ENCODE measurements around the gene TOE1. TPM values are rescaled to one million over a fixed set of nuclear protein-coding genes. Genes with fewer than 3 reads are reported as not detected.

TOE1 gene
- total RNA-seq, 1 donor from 2014 or later: 41.4 TPM

GRCh38 chr1:45331436-45332345, 8.3 kb upstream of the TOE1 start:
- Mint-ChIP-seq H3K4me1 (ENCODE audit: low read depth) (peaks cover 28% of the 10 kb centered on the region), H3K27me3 (ENCODE audit: insufficient read depth) (no peaks in the 10 kb centered on the region), H3K36me3 (ENCODE audit: low read depth) (peaks cover 14% of the 10 kb centered on the region), H3K4me3 (no peak overlapping the region), H3K9me3 (no peaks in the 10 kb centered on the region), H3K27ac (no peak overlapping the region)
- no peak for DNase-seq (ENCODE audit: low spot score)
- intact Hi-C loops (cut with micrococcal nuclease): no loop called here

GRCh38 chr1:45332346-45332720, 7.6 kb upstream of the TOE1 start:
- H3K27ac Mint-ChIP-seq: no peak overlapping the region
- no peak overlapping the region for H3K4me3 Mint-ChIP-seq
- H3K4me1 Mint-ChIP-seq (ENCODE audit: low read depth): peaks cover 32% of the 10 kb centered on the region
- DNase-seq (ENCODE audit: low spot score): no peak
- H3K9me3 Mint-ChIP-seq: no peaks in the 10 kb centered on the region
- intact Hi-C loops (cut with micrococcal nuclease): no loop called here
- H3K36me3 Mint-ChIP-seq (ENCODE audit: low read depth): peaks cover 17% of the 10 kb centered on the region
- H3K27me3 Mint-ChIP-seq (ENCODE audit: insufficient read depth): no peaks in the 10 kb centered on the region

- Mint-ChIP-seq H3K27ac (peak overlapping the region; percentile 42), H3K4me1 (ENCODE audit: low read depth) (peaks cover 34% of the 10 kb centered on the region), H3K4me3 (no peak overlapping the region), H3K36me3 (ENCODE audit: low read depth) (peaks cover 24% of the 10 kb centered on the region), H3K27me3 (ENCODE audit: insufficient read depth) (no peaks in the 10 kb centered on the region), H3K9me3 (no peaks in the 10 kb centered on the region)
- no peak for DNase-seq (ENCODE audit: low spot score)
- intact Hi-C loops (cut with micrococcal nuclease): no loop called here
Measured at GRCh38 chr1:45334308-45335245, 5.4 kb upstream of the TOE1 start.

- Mint-ChIP-seq H3K4me3 (no peak overlapping the region), H3K27me3 (ENCODE audit: insufficient read depth) (no peaks in the 10 kb centered on the region), H3K36me3 (ENCODE audit: low read depth) (peaks cover 25% of the 10 kb centered on the region), H3K27ac (no peak overlapping the region), H3K9me3 (no peaks in the 10 kb centered on the region), H3K4me1 (ENCODE audit: low read depth) (peaks cover 33% of the 10 kb centered on the region)
- intact Hi-C loops (cut with micrococcal nuclease): no loop called here
- no peak for DNase-seq (ENCODE audit: low spot score)
Measured at GRCh38 chr1:45335855-45336324, 4.1 kb upstream of the TOE1 start.

GRCh38 chr1:45337630-45338325, 2.2 kb upstream of the TOE1 start:
- Mint-ChIP-seq H3K9me3 (no peaks in the 10 kb centered on the region), H3K27ac (peak overlapping the region; percentile 13), H3K4me1 (ENCODE audit: low read depth) (peaks cover 49% of the 10 kb centered on the region), H3K4me3 (peak overlapping the region; percentile 67), H3K36me3 (ENCODE audit: low read depth) (peaks cover 35% of the 10 kb centered on the region), H3K27me3 (ENCODE audit: insufficient read depth) (no peaks in the 10 kb centered on the region)
- intact Hi-C loops (cut with micrococcal nuclease): no loop called here
- no peak for DNase-seq (ENCODE audit: low spot score)

GRCh38 chr1:45340816-45341466, 971 bp downstream of the TOE1 start:
- Mint-ChIP-seq H3K36me3 (ENCODE audit: low read depth) (peaks cover 46% of the 10 kb centered on the region), H3K27me3 (ENCODE audit: insufficient read depth) (no peaks in the 10 kb centered on the region), H3K4me1 (ENCODE audit: low read depth) (peaks cover 39% of the 10 kb centered on the region), H3K9me3 (no peaks in the 10 kb centered on the region), H3K4me3 (peak overlapping the region; percentile 99), H3K27ac (peak overlapping the region; percentile 100)
- DNase-seq (ENCODE audit: low spot score): no peak
- intact Hi-C loops (cut with micrococcal nuclease): loop anchor here (1.0 kb wide), 7 partner anchors 15 to 355 kb away; partner anchors contain the start of genes AKR1A1, CCDC163, EIF2B3 and HPDL

GRCh38 chr1:45344499-45344898, 4.5 kb downstream of the TOE1 start:
- Mint-ChIP-seq H3K27me3 (ENCODE audit: insufficient read depth) (no peaks in the 10 kb centered on the region), H3K4me3 (no peak overlapping the region), H3K27ac (no peak overlapping the region), H3K4me1 (ENCODE audit: low read depth) (peaks cover 16% of the 10 kb centered on the region), H3K36me3 (ENCODE audit: low read depth) (peaks cover 32% of the 10 kb centered on the region), H3K9me3 (no peaks in the 10 kb centered on the region)
- intact Hi-C loops (cut with micrococcal nuclease): no loop called here
- DNase-seq (ENCODE audit: low spot score): no peak

GRCh38 chr1:45345014-45345413, 5.0 kb downstream of the TOE1 start:
- Mint-ChIP-seq H3K4me1 (ENCODE audit: low read depth) (peaks cover 16% of the 10 kb centered on the region), H3K27me3 (ENCODE audit: insufficient read depth) (no peaks in the 10 kb centered on the region), H3K27ac (no peak overlapping the region), H3K4me3 (no peak overlapping the region), H3K36me3 (ENCODE audit: low read depth) (peaks cover 30% of the 10 kb centered on the region), H3K9me3 (no peaks in the 10 kb centered on the region)
- intact Hi-C loops (cut with micrococcal nuclease): no loop called here
- DNase-seq (ENCODE audit: low spot score): no peak

- H3K9me3 Mint-ChIP-seq: no peaks in the 10 kb centered on the region
- intact Hi-C loops (cut with micrococcal nuclease): no loop called here
- H3K27ac Mint-ChIP-seq: no peak overlapping the region
- H3K36me3 Mint-ChIP-seq (ENCODE audit: low read depth): peaks cover 25% of the 10 kb centered on the region
- DNase-seq (ENCODE audit: low spot score): no peak
- H3K4me3 Mint-ChIP-seq: no peak overlapping the region
- H3K27me3 Mint-ChIP-seq (ENCODE audit: insufficient read depth): no peaks in the 10 kb centered on the region
- H3K4me1 Mint-ChIP-seq (ENCODE audit: low read depth): peaks cover 11% of the 10 kb centered on the region
Measured at GRCh38 chr1:45346473-45346872, 6.5 kb downstream of the TOE1 start.

- Mint-ChIP-seq H3K27ac (no peak overlapping the region), H3K27me3 (ENCODE audit: insufficient read depth) (no peaks in the 10 kb centered on the region), H3K36me3 (ENCODE audit: low read depth) (peaks cover 18% of the 10 kb centered on the region), H3K9me3 (no peaks in the 10 kb centered on the region), H3K4me3 (no peak overlapping the region), H3K4me1 (ENCODE audit: low read depth) (no peaks in the 10 kb centered on the region)
- intact Hi-C loops (cut with micrococcal nuclease): no loop called here
- DNase-seq (ENCODE audit: low spot score): no peak
Measured at GRCh38 chr1:45348020-45348419, 8.1 kb downstream of the TOE1 start.

- peaks cover 15% of the 10 kb centered on the region for H3K36me3 Mint-ChIP-seq (ENCODE audit: low read depth)
- H3K4me3 Mint-ChIP-seq: no peak overlapping the region
- H3K27me3 Mint-ChIP-seq (ENCODE audit: insufficient read depth): no peaks in the 10 kb centered on the region
- H3K9me3 Mint-ChIP-seq: no peaks in the 10 kb centered on the region
- no peak overlapping the region for H3K27ac Mint-ChIP-seq
- no peak for DNase-seq (ENCODE audit: low spot score)
- no peaks in the 10 kb centered on the region for H3K4me1 Mint-ChIP-seq (ENCODE audit: low read depth)
- intact Hi-C loops (cut with micrococcal nuclease): no loop called here
Measured at GRCh38 chr1:45348609-45348965, 8.6 kb downstream of the TOE1 start.

- H3K27me3 Mint-ChIP-seq (ENCODE audit: insufficient read depth): no peaks in the 10 kb centered on the region
- no peaks in the 10 kb centered on the region for H3K9me3 Mint-ChIP-seq
- intact Hi-C loops (cut with micrococcal nuclease): no loop called here
- no peak for DNase-seq (ENCODE audit: low spot score)
- H3K36me3 Mint-ChIP-seq (ENCODE audit: low read depth): peaks cover 12% of the 10 kb centered on the region
- no peak overlapping the region for H3K4me3 Mint-ChIP-seq
- no peak overlapping the region for H3K27ac Mint-ChIP-seq
- H3K4me1 Mint-ChIP-seq (ENCODE audit: low read depth): no peaks in the 10 kb centered on the region
Measured at GRCh38 chr1:45348966-45349677, 9.2 kb downstream of the TOE1 start.
